T-helper 1 cell treated with Interleukin-12 subunit alpha and Interleukin-12 subunit beta and Interleukin-4 antibody, amounts not matched to agents 30 ng/mL and 1 ng/mL, for 36 hours (primary cell): ENCODE measurements around the gene SLC7A7. TPM values are rescaled to one million over a fixed set of nuclear protein-coding genes. Genes with fewer than 3 reads are reported as not detected.

ENCODE experiments used
- total RNA-seq: library from RNA; stranded (reverse); gene quantifications from 2 replicates; pipeline ENCODE4 v1.2.3, GENCODE V29; 2022

Gene SLC7A7
- total RNA-seq, 1 donor from 2014 or later: 0.54 TPM

Other genes with a start within 250 kb of the SLC7A7 start
- gene DAD1, start 226.2 kb downstream of the SLC7A7 start, total RNA-seq: 177 and 190 TPM in 2 replicates
- 16.1 and 18.6 TPM in 2 replicates for gene ABHD4, start 217.1 kb downstream of the SLC7A7 start, total RNA-seq
- not detected in 2 replicates for gene OR6J1, start 171.1 kb downstream of the SLC7A7 start, total RNA-seq
- gene OXA1L, start 48.7 kb downstream of the SLC7A7 start, total RNA-seq: 119 and 120 TPM in 2 replicates
- gene MRPL52, start 14.5 kb upstream of the SLC7A7 start, total RNA-seq: 136 and 138 TPM in 2 replicates
- 2.1 and 3.2 TPM in 2 replicates for gene MMP14, start 21.1 kb upstream of the SLC7A7 start, total RNA-seq
- gene LRP10, start 56.3 kb upstream of the SLC7A7 start, total RNA-seq: 78.4 and 82.0 TPM in 2 replicates
- gene REM2, start 67.8 kb upstream of the SLC7A7 start, total RNA-seq: 0.51 and 1.0 TPM in 2 replicates
- gene RBM23, start 103.7 kb upstream of the SLC7A7 start, total RNA-seq: 95.9 and 98.9 TPM in 2 replicates
- 80.5 and 88.4 TPM in 2 replicates for gene PRMT5, start 113.9 kb upstream of the SLC7A7 start, total RNA-seq
- 38.0 and 45.4 TPM in 2 replicates for gene HAUS4, start 141.7 kb upstream of the SLC7A7 start, total RNA-seq
- 0.74 and 1.9 TPM in 2 replicates for gene AJUBA, start 167.1 kb upstream of the SLC7A7 start, total RNA-seq
- gene C14orf93, start 194.7 kb upstream of the SLC7A7 start, total RNA-seq: 9.3 and 10.1 TPM in 2 replicates
- gene PSMB5, start 219.5 kb upstream of the SLC7A7 start, total RNA-seq: 73.1 and 73.6 TPM in 2 replicates
- not detected in 2 replicates for gene PSMB11, start 226.8 kb upstream of the SLC7A7 start, total RNA-seq
- 2.0 and 2.2 TPM in 2 replicates for gene CDH24, start 242.1 kb upstream of the SLC7A7 start, total RNA-seq